DOHH2 (cell line): Measurements from ENCODE around the gene CANT1.

Experiments
- H3F3A ChIP-seq: fragments of 200-600 bp; sonication (generic), shearing (Covaris generic); 2 replicates; pipeline ENCODE4 v1.6.0; 2016; ENCODE audit warnings: antibody characterized with exemption, mild to moderate bottlenecking; ENCODE audit not compliant: control insufficient read depth, insufficient read depth
- H3K27ac ChIP-seq: fragments of 200-600 bp; sonication (generic); 2 replicates; pipeline ENCODE4 v1.5.1; 2014; ENCODE audit warnings: low read depth, mild to moderate bottlenecking, low read length, moderate library complexity
- H3K27me3 ChIP-seq: fragments of 200-600 bp; sonication (generic); 2 replicates; pipeline ENCODE4 v1.6.1; 2014; ENCODE audit warnings: mild to moderate bottlenecking, low read length, mixed read lengths; ENCODE audit not compliant: control insufficient read depth
- H3K36me3 ChIP-seq: fragments of 200-600 bp; sonication (generic); 2 replicates; pipeline ENCODE4 v1.6.1; 2014; ENCODE audit warnings: mild to moderate bottlenecking, low read length, moderate library complexity, mixed read lengths; ENCODE audit not compliant: control insufficient read depth
- H3K4me1 ChIP-seq: fragments of 200-600 bp; sonication (generic); 2 replicates; pipeline ENCODE4 v1.6.1; 2014; ENCODE audit warnings: mild to moderate bottlenecking, low read length, mixed read lengths; ENCODE audit not compliant: control insufficient read depth
- H3K4me2 ChIP-seq: fragments of 200-600 bp; sonication (generic); 2 replicates; pipeline ENCODE4 v1.6.0; 2014; ENCODE audit warnings: mild to moderate bottlenecking, low read length, moderate library complexity
- H3K4me3 ChIP-seq: fragments of 200-600 bp; sonication (generic); 2 replicates; pipeline ENCODE4 v1.5.1; 2014; ENCODE audit warnings: mild to moderate bottlenecking, low read length, mixed read lengths
- H3K79me2 ChIP-seq: fragments of 200-600 bp; sonication (generic); 2 replicates; pipeline ENCODE4 v1.6.1; 2014; ENCODE audit warnings: mild to moderate bottlenecking, low read length, mixed read lengths; ENCODE audit not compliant: control insufficient read depth
- H3K9me2 ChIP-seq: fragments of 200-600 bp; sonication (generic); replicated peaks from 2 replicates; pipeline ENCODE4 v1.6.1; 2014; ENCODE audit warnings: mild to moderate bottlenecking, low read length, mixed read lengths; ENCODE audit not compliant: control insufficient read depth
- H3K9me3 ChIP-seq: fragments of 200-600 bp; sonication (generic); 2 replicates; pipeline ENCODE4 v1.6.1; 2014; ENCODE audit warnings: antibody characterized with exemption, low read length, mixed read lengths; ENCODE audit not compliant: control insufficient read depth, insufficient read depth
- H4K20me1 ChIP-seq: fragments of 200-600 bp; sonication (generic); 2 replicates; pipeline ENCODE4 v1.6.0; 2014; ENCODE audit warnings: low read depth, mild to moderate bottlenecking, antibody characterized with exemption, low read length, moderate library complexity; ENCODE audit not compliant: control insufficient read depth, insufficient read depth
- CTCF ChIP-seq: fragments of 200-600 bp; sonication (generic); IDR thresholded peaks from one replicate; pipeline ENCODE4 v1.5.1; 2014; ENCODE audit warnings: antibody characterized with exemption, mild to moderate bottlenecking, low read depth, low read length; ENCODE audit not compliant: poor library complexity, severe bottlenecking
- EZH2phosphoT487 ChIP-seq: fragments of 200-600 bp; sonication (generic); IDR thresholded peaks from 2 replicates; pipeline ENCODE4 v1.6.1; 2017; ENCODE audit warnings: borderline replicate concordance, mild to moderate bottlenecking, antibody characterized with exemption, low read length, moderate library complexity, mixed read lengths

Gene CANT1

DNA sequence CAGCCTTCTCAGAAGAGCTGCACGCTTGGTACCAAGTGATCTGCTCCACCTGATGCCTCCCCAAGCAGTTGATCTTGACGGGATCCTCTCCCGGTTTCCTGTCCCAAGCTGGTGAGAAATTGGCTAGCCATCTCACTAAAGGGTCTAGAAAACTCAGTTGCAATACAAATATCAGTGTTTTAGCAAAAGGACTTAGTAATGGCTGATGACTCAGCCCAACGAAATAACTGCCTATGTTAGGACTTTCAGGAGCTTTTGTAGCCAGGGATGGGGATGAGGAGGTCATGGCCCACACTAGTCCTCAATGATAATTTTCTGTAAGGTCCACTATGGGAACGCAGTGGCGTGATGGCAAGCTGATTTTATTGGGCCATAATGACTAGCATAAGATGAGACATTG lies 41.7 kb upstream of the CANT1 start:
- Histone ChIP-seq H3K4me2 (no peak overlapping the region), H3K27me3 (no peaks in the 10 kb centered on the region), H4K20me1 (no peaks in the 10 kb centered on the region), H3K36me3 (no peaks in the 10 kb centered on the region), H3K9me2 (no peaks in the 10 kb centered on the region), H3F3A (no peaks in the 10 kb centered on the region), H3K4me3 (no peak overlapping the region), H3K79me2 (no peaks in the 10 kb centered on the region), H3K9me3 (no peaks in the 10 kb centered on the region), H3K27ac (no peak overlapping the region), H3K4me1 (no peaks in the 10 kb centered on the region)
- TF ChIP-seq CTCF (no peak), EZH2phosphoT487 (no peak)

DNA sequence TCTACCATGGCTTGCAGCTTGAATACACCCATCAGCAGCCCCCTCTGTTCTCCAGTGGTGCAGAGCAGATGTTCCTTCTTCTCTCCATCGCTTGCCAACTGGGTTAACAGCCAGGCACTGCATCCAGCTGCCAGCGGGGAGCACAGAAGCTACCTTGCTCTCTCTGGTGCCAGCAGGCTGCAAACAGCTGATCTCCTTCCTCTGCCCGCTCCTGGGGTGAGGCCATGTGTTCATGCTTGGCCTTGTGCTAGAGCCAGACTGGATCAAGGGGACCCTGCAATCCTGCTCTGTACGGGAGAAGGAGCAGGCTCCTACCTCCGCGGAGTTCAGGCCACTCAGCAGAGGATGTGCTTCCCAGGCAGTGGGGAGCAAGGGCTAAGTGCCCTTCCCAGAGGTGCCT lies 41.0 kb upstream of the CANT1 start:
- H3K27me3 ChIP-seq = no peaks in the 10 kb centered on the region
- no peaks in the 10 kb centered on the region for H3K79me2 ChIP-seq
- H4K20me1 ChIP-seq = no peaks in the 10 kb centered on the region
- H3F3A ChIP-seq = no peaks in the 10 kb centered on the region
- H3K4me1 ChIP-seq = no peaks in the 10 kb centered on the region
- no peaks in the 10 kb centered on the region for H3K9me3 ChIP-seq
- no peaks in the 10 kb centered on the region for H3K9me2 ChIP-seq
- H3K4me2 ChIP-seq = no peak overlapping the region
- no peaks in the 10 kb centered on the region for H3K36me3 ChIP-seq
- TF ChIP-seq CTCF (no peak), EZH2phosphoT487 (no peak)
- H3K4me3 ChIP-seq = no peak overlapping the region
- no peak overlapping the region for H3K27ac ChIP-seq

DNA sequence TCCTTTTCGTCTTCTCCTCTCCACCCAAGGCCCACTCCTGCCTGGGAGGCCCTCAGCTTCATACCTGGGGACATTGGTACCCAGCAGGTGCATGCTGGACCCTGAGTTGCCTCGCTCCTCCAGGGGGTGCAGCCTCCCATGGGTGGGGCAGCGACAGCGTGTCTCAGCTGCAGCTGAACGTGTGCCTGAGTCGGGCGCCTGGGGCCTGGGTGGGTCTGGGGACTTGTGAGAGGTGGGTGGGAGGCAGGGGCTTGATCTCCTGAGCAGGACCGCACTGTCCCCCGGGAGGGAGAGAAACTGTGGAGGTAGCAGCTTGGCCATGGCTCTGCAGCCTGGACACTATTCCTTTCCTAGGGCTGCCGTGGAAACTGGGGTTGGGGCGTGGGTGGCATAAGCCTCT lies 40.3 kb upstream of the CANT1 start:
- Histone ChIP-seq H3F3A (no peaks in the 10 kb centered on the region), H4K20me1 (no peaks in the 10 kb centered on the region), H3K4me3 (no peak overlapping the region), H3K9me2 (no peaks in the 10 kb centered on the region), H3K4me1 (no peaks in the 10 kb centered on the region), H3K79me2 (no peaks in the 10 kb centered on the region), H3K4me2 (no peak overlapping the region), H3K9me3 (no peaks in the 10 kb centered on the region), H3K27me3 (no peaks in the 10 kb centered on the region), H3K27ac (no peak overlapping the region), H3K36me3 (no peaks in the 10 kb centered on the region)
- TF ChIP-seq EZH2phosphoT487 (no peak), CTCF (no peak)
